Adrenal gland (tissue), 12 donors: ENCODE data around the gene CD86. TPM values are rescaled to one million over a fixed set of nuclear protein-coding genes. Genes with fewer than 3 reads are reported as not detected.

Experiments
- DNase-seq, 7 donors: peaks; one replicate each; pipeline ENCODE4 v3.0.0-alpha.2; 2019 to 2020
- H3K27ac ChIP-seq, 5 donors: fragments of 200-600 bp; sonication (generic) in 4 of 5; 1 replicate in 3 of 5; 2 replicates in 2 of 5; pipeline versions ENCODE4 v1.5.1 to v1.8.0; 2016 to 2020; ENCODE audit warnings: mild to moderate bottlenecking in 1 of 5
- H3K27me3 ChIP-seq: fragments of 200-600 bp; 2 replicates; pipeline ENCODE4 v1.8.0; 2021
- H3K36me3 ChIP-seq, 2 donors: fragments of 200-600 bp; replicated peaks in 1 of 2; 1 replicate in 1 of 2; 2 replicates in 1 of 2; pipeline versions ENCODE4 v1.5.1 to v1.8.0; 2018 to 2022
- H3K4me1 ChIP-seq, 2 donors: fragments of 200-600 bp; replicated peaks in 1 of 2; 1 replicate in 1 of 2; 2 replicates in 1 of 2; pipeline versions ENCODE4 v1.5.1 to v1.8.0; 2018 to 2021
- H3K4me3 ChIP-seq, 4 donors: fragments of 200-600 bp; sonication (generic) in 3 of 4; one replicate each; pipeline ENCODE4 v1.5.1; 2016 to 2018
- H3K9me3 ChIP-seq, 3 donors: fragments of 200-600 bp; sonication (generic) in 1 of 3; replicated peaks in 1 of 3; 1 replicate in 2 of 3; 2 replicates in 1 of 3; pipeline versions ENCODE4 v1.5.1 to v1.8.0; 2016 to 2021
- CTCF ChIP-seq, 6 experiments: fragments of 450-650 bp in 4 of 6; fragments of 200-600 bp in 2 of 6; sonication (generic) in 1 of 6; IDR thresholded peaks; 1 replicate in 5 of 6; 2 replicates in 1 of 6; pipeline versions ENCODE4 v1.5.1 to v1.8.0; 2016 to 2021; ENCODE audit warnings: antibody characterized with exemption in 6 of 6, mild to moderate bottlenecking in 2 of 6, moderate library complexity in 1 of 6
- POLR2A ChIP-seq, 2 donors: fragments of 450-650 bp; IDR thresholded peaks; one replicate each; pipeline ENCODE4 v1.6.1; 2017; ENCODE audit warnings: antibody characterized with exemption in 2 of 2, mild to moderate bottlenecking in 2 of 2, moderate library complexity in 1 of 2
- WGBS, 4 donors: extraction: QIAGEN DNeasy Blood & Tissue Kit in 2 of 4; methylation state at CpG; one replicate each; pipeline versions ENCODE4 v1.1.5 to v1.1.7; 2013 to 2017; 5-methylcytosine and 5-hydroxymethylcytosine counted together
- intact Hi-C, 2 donors: fragments of 100-400 bp; cut with DNase I; formaldehyde crosslinking; loops; one replicate each; pipeline versions ENCODE4 v1.14.1 to v1.15.0; 2022 to 2023
- polyA plus RNA-seq, 3 donors: library from polyadenylated mRNA; stranded (reverse); fragments of 200-250 nt in 2 of 3; fragments of 350-450 nt in 1 of 3; fragmentation: Illumina TruSeq in 1 of 3; extraction: RNeasy Lipid Tissue Mini Kit (QIAGEN cat#74804) in 1 of 3; gene quantifications; one replicate each; pipeline ENCODE4 v1.2.3, GENCODE V29; 2013 to 2014
- total RNA-seq, 9 donors: library from RNA; depleted of rRNA in 4 of 9; stranded (reverse); fragments of >200 nt in 4 of 9; fragments of 120-200 nt in 1 of 9; fragmentation: NEBNext Ultra II Directional in 1 of 9; extraction: Animal tissue kit (Norgen Biotek cat#: 25700) in 1 of 9; gene quantifications; one replicate each; pipeline versions ENCODE4 v1.1.0 to v1.2.4, GENCODE V29; 2013 to 2023
- donor health status: healthy with polysubstance abuse.
- donor health status: Bipolar disorder and iron deficiency.
- donor health status: DM: yes; HTN: yes; CAD: no.
- donor health status: DM: no; HTN: no; CAD: no.
- donor health status: DM: no; HTN: no; CAD: no.
- donor health status: DM: yes; HTN: yes; CAD: no.

The CD86 gene
- total and polyA plus RNA-seq, 12 donors = 2.1 to 23.3 (median 8.9) TPM

- DNase-seq = no peak
- no peaks in the 10 kb centered on the region for H3K4me1 ChIP-seq
- intact Hi-C loops = no loop called here
- H3K9me3 ChIP-seq = no peaks in the 10 kb centered on the region
- H3K36me3 ChIP-seq = no peaks in the 10 kb centered on the region
- no peak overlapping the region for H3K27ac ChIP-seq
- TF ChIP-seq CTCF (IDR thresholded peaks at IDR 0.05) (no peak), POLR2A (IDR thresholded peaks at IDR 0.05) (no peak)
- 58 to 76% (median 68%) methylated on average over 2 of the region's 2 CpGs for WGBS, 4 donors
- H3K4me3 ChIP-seq = no peak overlapping the region
- no peaks in the 10 kb centered on the region for H3K27me3 ChIP-seq
Measured at GRCh38 chr3:122010506-122010905, 44.7 kb upstream of the CD86 start.

GRCh38 chr3:122011396-122011795, 43.8 kb upstream of the CD86 start:
- DNase-seq = no peak
- Histone ChIP-seq H3K9me3 (no peaks in the 10 kb centered on the region), H3K4me3 (no peak overlapping the region), H3K27me3 (no peaks in the 10 kb centered on the region), H3K4me1 (no peaks in the 10 kb centered on the region), H3K36me3 (no peaks in the 10 kb centered on the region), H3K27ac (no peak overlapping the region)
- intact Hi-C loops = no loop called here
- no peak for TF ChIP-seq POLR2A (IDR thresholded peaks at IDR 0.05)
- TF ChIP-seq CTCF (IDR thresholded peaks at IDR 0.05) = no peak
- WGBS, 4 donors = 48 to 78% (median 68%) methylated on average over 4 of the region's 4 CpGs

GRCh38 chr3:122012821-122013220, 42.3 kb upstream of the CD86 start:
- Histone ChIP-seq H3K4me1 (no peaks in the 10 kb centered on the region), H3K27me3 (no peaks in the 10 kb centered on the region), H3K9me3 (no peaks in the 10 kb centered on the region), H3K27ac (no peak overlapping the region), H3K36me3 (no peaks in the 10 kb centered on the region), H3K4me3 (no peak overlapping the region)
- DNase-seq = no peak
- intact Hi-C loops = no loop called here
- no peak for TF ChIP-seq POLR2A (IDR thresholded peaks at IDR 0.05)
- no peak for TF ChIP-seq CTCF (IDR thresholded peaks at IDR 0.05)
- WGBS, 4 donors = 79 to 100% (median 95%) methylated on average over 1 of the region's 1 CpG

GRCh38 chr3:122013448-122013925, 41.7 kb upstream of the CD86 start:
- Histone ChIP-seq H3K9me3 (no peaks in the 10 kb centered on the region), H3K4me3 (no peak overlapping the region), H3K4me1 (no peaks in the 10 kb centered on the region), H3K27ac (no peak overlapping the region), H3K36me3 (no peaks in the 10 kb centered on the region), H3K27me3 (no peaks in the 10 kb centered on the region)
- no peak for TF ChIP-seq CTCF (IDR thresholded peaks at IDR 0.05)
- TF ChIP-seq POLR2A (IDR thresholded peaks at IDR 0.05) = no peak
- DNase-seq = no peak
- intact Hi-C loops = no loop called here
- 70 to 80% (median 79%) methylated on average over 5 of the region's 5 CpGs for WGBS, 4 donors
